CD14-positive monocyte (primary cell): ENCODE results near the gene SLC6A6. TPM values are rescaled to one million over a fixed set of nuclear protein-coding genes. Genes with fewer than 3 reads are reported as not detected.

ENCODE experiments used
- DNase-seq, 3 donors: peaks; one replicate each; pipeline ENCODE4 v3.0.0-alpha.2; 2011 to 2022
- H2AFZ ChIP-seq: 2 replicates; pipeline ENCODE4 v1.6.0; 2012; ENCODE audit warnings: mild to moderate bottlenecking, low read depth, low read length, inconsistent platforms; ENCODE audit not compliant: insufficient read depth, poor library complexity, severe bottlenecking
- H3K27ac ChIP-seq, 2 donors: 1 replicate in 1 of 2; 2 replicates in 1 of 2; pipeline ENCODE4 v1.5.1; 2012 to 2013; ENCODE audit warnings: low read length in 2 of 2, control low read depth in 1 of 2, inconsistent platforms in 1 of 2, low read depth in 1 of 2, mild to moderate bottlenecking in 1 of 2
- H3K27me3 ChIP-seq, 2 donors: one replicate each; pipeline versions ENCODE4 v1.6.0 to v1.6.1; 2011 to 2013; ENCODE audit warnings: low read length in 2 of 2; ENCODE audit not compliant: control insufficient read depth in 2 of 2, insufficient read depth in 2 of 2
- H3K36me3 ChIP-seq, 2 donors: replicated peaks in 1 of 2; 1 replicate in 1 of 2; 2 replicates in 1 of 2; pipeline versions ENCODE4 v1.5.1 to v1.6.1; 2012 to 2013; ENCODE audit warnings: low read length in 2 of 2, control low read depth in 1 of 2, inconsistent platforms in 1 of 2, mild to moderate bottlenecking in 1 of 2; ENCODE audit not compliant: insufficient read depth in 2 of 2, control insufficient read depth in 1 of 2
- H3K4me1 ChIP-seq, 2 donors: 1 replicate in 1 of 2; 2 replicates in 1 of 2; pipeline versions ENCODE4 v1.5.1 to v1.6.1; 2012 to 2013; ENCODE audit warnings: low read length in 2 of 2, control low read depth in 1 of 2, inconsistent platforms in 1 of 2, mild to moderate bottlenecking in 1 of 2, moderate library complexity in 1 of 2; ENCODE audit not compliant: insufficient read depth in 2 of 2, control insufficient read depth in 1 of 2
- H3K4me2 ChIP-seq: replicated peaks from 2 replicates; pipeline ENCODE3; 2012; ENCODE audit warnings: low read length, moderate library complexity, mild to moderate bottlenecking; ENCODE audit not compliant: poor library complexity, severe bottlenecking; ENCODE audit errors: extremely low read depth
- H3K4me3 ChIP-seq, 3 experiments: fragments of 200-600 bp in 1 of 3; sonication (generic) in 1 of 3; replicated peaks in 1 of 3; 1 replicate in 2 of 3; 2 replicates in 1 of 3; pipeline ENCODE4 v1.5.1; 2011 to 2013; ENCODE audit warnings: low read length in 3 of 3, mild to moderate bottlenecking in 3 of 3, control low read depth in 2 of 3, low read depth in 2 of 3, inconsistent platforms in 1 of 3, moderate library complexity in 1 of 3
- H3K79me2 ChIP-seq: 2 replicates; pipeline ENCODE4 v1.6.0; 2012; ENCODE audit warnings: mild to moderate bottlenecking, control low read depth, inconsistent platforms, low read length, moderate library complexity; ENCODE audit not compliant: insufficient read depth
- H3K9ac ChIP-seq: 2 replicates; pipeline ENCODE4 v1.6.0; 2017; ENCODE audit warnings: low read length, mild to moderate bottlenecking; ENCODE audit not compliant: insufficient read depth, poor library complexity, severe bottlenecking
- H3K9me3 ChIP-seq, 2 donors: replicated peaks in 1 of 2; 1 replicate in 1 of 2; 2 replicates in 1 of 2; pipeline versions ENCODE4 v1.5.1 to v1.6.1; 2012 to 2013; ENCODE audit warnings: low read length in 2 of 2, control low read depth in 1 of 2; ENCODE audit not compliant: control insufficient read depth in 1 of 2, insufficient read depth in 1 of 2
- H4K20me1 ChIP-seq: 2 replicates; pipeline ENCODE4 v1.6.0; 2012; ENCODE audit warnings: mild to moderate bottlenecking, low read length, control low read depth, moderate library complexity; ENCODE audit not compliant: insufficient read depth
- H3K27ac Mint-ChIP-seq, 7 donors: one replicate each; pipeline ENCODE4 v1.8.0; 2020; ENCODE audit warnings: mild to moderate bottlenecking in 7 of 7, mixed read lengths in 7 of 7, moderate library complexity in 6 of 7, inconsistent platforms in 2 of 7
- H3K27me3 Mint-ChIP-seq, 3 donors: one replicate each; pipeline ENCODE4 v1.8.0; 2021 to 2022; ENCODE audit warnings: low read depth in 3 of 3, mild to moderate bottlenecking in 3 of 3, mixed read lengths in 3 of 3, moderate library complexity in 3 of 3, inconsistent platforms in 1 of 3
- H3K36me3 Mint-ChIP-seq, 2 donors: one replicate each; pipeline ENCODE4 v1.8.0; 2020; ENCODE audit warnings: mixed read lengths in 2 of 2, inconsistent platforms in 1 of 2, mild to moderate bottlenecking in 1 of 2
- H3K4me1 Mint-ChIP-seq: one replicate; pipeline ENCODE4 v1.8.0; 2020; ENCODE audit warnings: mild to moderate bottlenecking, mixed read lengths
- H3K4me3 Mint-ChIP-seq, 2 donors: one replicate each; pipeline ENCODE4 v1.8.0; 2020; ENCODE audit warnings: mild to moderate bottlenecking in 2 of 2, mixed read lengths in 2 of 2, moderate library complexity in 1 of 2
- H3K9me3 Mint-ChIP-seq, 7 donors: one replicate each; pipeline ENCODE4 v1.8.0; 2020 to 2022; ENCODE audit warnings: mixed read lengths in 7 of 7, mild to moderate bottlenecking in 6 of 7, moderate library complexity in 6 of 7, inconsistent platforms in 2 of 7
- CTCF ChIP-seq: fragments of 200-600 bp; IDR thresholded peaks from one replicate; pipeline ENCODE4 v1.8.0; 2022; ENCODE audit warnings: antibody characterized with exemption, mild to moderate bottlenecking
- WGBS: methylation state at CpG from one replicate; pipeline ENCODE4 v1.1.5; 2013; ENCODE audit warnings: missing lambda C conversion rate; ENCODE audit not compliant: insufficient coverage; 5-methylcytosine and 5-hydroxymethylcytosine counted together
- intact Hi-C, 2 donors: fragments of 100-400 bp; cut with micrococcal nuclease; formaldehyde crosslinking; loops; one replicate each; pipeline versions ENCODE4 v1.15.0 to v1.15.1; 2023
- polyA plus RNA-seq, 3 donors: library from polyadenylated mRNA; depleted of rRNA in 1 of 3; unstranded in 2 of 3; stranded (reverse) in 1 of 3; fragments of 300-500 nt in 2 of 3; fragments of >200 nt in 1 of 3; fragmentation: Illumina TruSeq in 2 of 3; gene quantifications; 1 replicate in 2 of 3; 2 replicates in 1 of 3; pipeline ENCODE4 v1.2.3, GENCODE V29; 2012 to 2021

Gene SLC6A6
- polyA plus RNA-seq, 3 donors, result 18.4 to 136 (median 24.5) TPM

- Mint-ChIP-seq H3K4me1 (peaks cover 82% of the 10 kb centered on the region), H3K27ac (peak overlapping the region; percentile 83 to 100 (median 93)), H3K27me3 (no peaks in the 10 kb centered on the region), H3K36me3 (peaks cover 65 to 82% of the 10 kb centered on the region in 2 donors), H3K4me3 (peak overlapping the region; percentile 1 to 51), H3K9me3 (no peaks in the 10 kb centered on the region)
- Histone ChIP-seq H4K20me1 (peaks cover 63% of the 10 kb centered on the region), H3K79me2 (peaks cover 94% of the 10 kb centered on the region), H3K4me1 (peaks cover 74 to 84% of the 10 kb centered on the region in 2 donors), H3K9me3 (no peaks in the 10 kb centered on the region), H3K27me3 (no peaks in the 10 kb centered on the region), H3K36me3 (peaks cover 22 to 41% of the 10 kb centered on the region in 2 donors), H3K9ac (no peak overlapping the region), H3K4me2 (peak overlapping the region; percentile 57), H3K4me3 (peak overlapping the region in 1 of 3 experiments; percentile 12), H3K27ac (peak overlapping the region; percentile 46 to 74), H2AFZ (no peak overlapping the region)
- intact Hi-C loops, result no loop called here
- peak; percentile 42 for TF ChIP-seq CTCF
- peak; percentile 81 to 94 (median 89) for DNase-seq
- WGBS, result 30% methylated on average over 7 of the region's 16 CpGs
Measured at GRCh38 chr3:14425581-14426304, 23.3 kb downstream of the SLC6A6 start.

GRCh38 chr3:14426305-14426620 lies 23.9 kb downstream of the SLC6A6 start:
- H3K4me1 ChIP-seq, result peaks cover 79 to 89% of the 10 kb centered on the region in 2 donors
- Mint-ChIP-seq H3K36me3 (peaks cover 64 to 78% of the 10 kb centered on the region in 2 donors), H3K4me1 (peaks cover 87% of the 10 kb centered on the region), H3K27me3 (no peaks in the 10 kb centered on the region), H3K9me3 (no peaks in the 10 kb centered on the region), H3K27ac (peak overlapping the region; percentile 83 to 100 (median 93)), H3K4me3 (peak overlapping the region in 1 of 2 donors; percentile 51)
- H3K4me2 ChIP-seq, result peak overlapping the region; percentile 57
- no peak for DNase-seq
- H3K27me3 ChIP-seq, result no peaks in the 10 kb centered on the region
- peaks cover 90% of the 10 kb centered on the region for H3K79me2 ChIP-seq
- no peak for TF ChIP-seq CTCF
- intact Hi-C loops, result no loop called here
- no CpG with 5 or more reads among the region's 5 CpGs for WGBS
- H3K36me3 ChIP-seq, result peaks cover 18 to 36% of the 10 kb centered on the region in 2 donors
- H4K20me1 ChIP-seq, result peaks cover 63% of the 10 kb centered on the region
- peak overlapping the region in 1 of 3 experiments; percentile 9 for H3K4me3 ChIP-seq
- no peak overlapping the region for H2AFZ ChIP-seq
- H3K9ac ChIP-seq, result no peak overlapping the region
- no peaks in the 10 kb centered on the region for H3K9me3 ChIP-seq
- peak overlapping the region; percentile 46 to 74 for H3K27ac ChIP-seq
